ENCODE measurements around the gene PHACTR1.
"Not testable (repeated sequence)": the region's sequence is repeated elsewhere in the genome, so short reads cannot be mapped to it uniquely, and the experiment has no call there.

Gene PHACTR1

GRCh38 chr6:13238017-13238416 is 521.5 kb downstream of the PHACTR1 start:
- no peak for DNase-seq (ENCODE audit: low read depth in 2 of 2)

GRCh38 chr6:13238640-13239216 is 522.2 kb downstream of the PHACTR1 start:
- DNase-seq (ENCODE audit: low read depth in 2 of 2), result no peak

GRCh38 chr6:13239530-13240455 is 523.2 kb downstream of the PHACTR1 start:
- no peak for DNase-seq (ENCODE audit: low read depth in 2 of 2)

- DNase-seq (ENCODE audit: low read depth in 2 of 2), result no peak
These were observed 524.8 kb downstream of the PHACTR1 start for GRCh38 chr6:13241364-13241763.

- DNase-seq (ENCODE audit: low read depth in 2 of 2), result no peak
These were observed 525.6 kb downstream of the PHACTR1 start for GRCh38 chr6:13242178-13242577.

- DNase-seq (ENCODE audit: low read depth in 2 of 2), result no peak
These were observed 526.0 kb downstream of the PHACTR1 start for GRCh38 chr6:13242590-13242989.

- DNase-seq (ENCODE audit: low read depth in 2 of 2), result no peak
These were observed 526.5 kb downstream of the PHACTR1 start for GRCh38 chr6:13243033-13243432.

- DNase-seq (ENCODE audit: low read depth in 2 of 2), result not testable (repeated sequence)
These were observed 527.2 kb downstream of the PHACTR1 start for GRCh38 chr6:13243745-13244144.

GRCh38 chr6:13247627-13248026 is 531.1 kb downstream of the PHACTR1 start:
- DNase-seq (ENCODE audit: low read depth in 2 of 2), result no peak

GRCh38 chr6:13248053-13248452 is 531.5 kb downstream of the PHACTR1 start:
- DNase-seq (ENCODE audit: low read depth in 2 of 2), result no peak

GRCh38 chr6:13248584-13248985 is 532.0 kb downstream of the PHACTR1 start:
- DNase-seq (ENCODE audit: low read depth in 2 of 2), result no peak

GRCh38 chr6:13248994-13249393 is 532.4 kb downstream of the PHACTR1 start:
- DNase-seq (ENCODE audit: low read depth in 2 of 2), result no peak

- no peak for DNase-seq (ENCODE audit: low read depth in 2 of 2)
These were observed 533.2 kb downstream of the PHACTR1 start for GRCh38 chr6:13249817-13250216.

- no peak for DNase-seq (ENCODE audit: low read depth in 2 of 2)
These were observed 534.1 kb downstream of the PHACTR1 start for GRCh38 chr6:13250703-13251102.

- no peak for DNase-seq (ENCODE audit: low read depth in 2 of 2)
These were observed 534.7 kb downstream of the PHACTR1 start for GRCh38 chr6:13251242-13251641.

- no peak for DNase-seq (ENCODE audit: low read depth in 2 of 2)
These were observed 536.2 kb downstream of the PHACTR1 start for GRCh38 chr6:13252790-13253189.

GRCh38 chr6:13253272-13253671 is 536.7 kb downstream of the PHACTR1 start:
- DNase-seq (ENCODE audit: low read depth in 2 of 2), result no peak

- no peak for DNase-seq (ENCODE audit: low read depth in 2 of 2)
These were observed 539.9 kb downstream of the PHACTR1 start for GRCh38 chr6:13256266-13257001.

- DNase-seq (ENCODE audit: low read depth in 2 of 2), result no peak
These were observed 542.8 kb downstream of the PHACTR1 start for GRCh38 chr6:13259393-13259792.

GRCh38 chr6:13260101-13260598 is 543.6 kb downstream of the PHACTR1 start:
- DNase-seq (ENCODE audit: low read depth in 2 of 2), result no peak

GRCh38 chr6:13260831-13261230 is 544.3 kb downstream of the PHACTR1 start:
- no peak for DNase-seq (ENCODE audit: low read depth in 2 of 2)

GRCh38 chr6:13261464-13261994 is 545.0 kb downstream of the PHACTR1 start:
- DNase-seq (ENCODE audit: low read depth in 2 of 2), result no peak

Measured in stimulated activated CD8-positive, alpha-beta memory T cell treated with anti-CD3 and anti-CD28 coated beads, Interleukin-7, amount 100 ng/mL, for 4 hours (primary cell).